Adrenal gland (tissue), 12 donors: Measurements from ENCODE around the gene TTLL11. TPM values are rescaled to one million over a fixed set of nuclear protein-coding genes. Genes with fewer than 3 reads are reported as not detected.

ENCODE experiments used
- DNase-seq, 7 donors: peaks; one replicate each; pipeline ENCODE4 v3.0.0-alpha.2; 2019 to 2020
- H3K27ac ChIP-seq, 5 donors: fragments of 200-600 bp; sonication (generic) in 4 of 5; 1 replicate in 3 of 5; 2 replicates in 2 of 5; pipeline versions ENCODE4 v1.5.1 to v1.8.0; 2016 to 2020; ENCODE audit warnings: mild to moderate bottlenecking in 1 of 5
- H3K27me3 ChIP-seq: fragments of 200-600 bp; 2 replicates; pipeline ENCODE4 v1.8.0; 2021
- H3K36me3 ChIP-seq, 2 donors: fragments of 200-600 bp; replicated peaks in 1 of 2; 1 replicate in 1 of 2; 2 replicates in 1 of 2; pipeline versions ENCODE4 v1.5.1 to v1.8.0; 2018 to 2022
- H3K4me1 ChIP-seq, 2 donors: fragments of 200-600 bp; replicated peaks in 1 of 2; 1 replicate in 1 of 2; 2 replicates in 1 of 2; pipeline versions ENCODE4 v1.5.1 to v1.8.0; 2018 to 2021
- H3K4me3 ChIP-seq, 4 donors: fragments of 200-600 bp; sonication (generic) in 3 of 4; one replicate each; pipeline ENCODE4 v1.5.1; 2016 to 2018
- H3K9me3 ChIP-seq, 3 donors: fragments of 200-600 bp; sonication (generic) in 1 of 3; replicated peaks in 1 of 3; 1 replicate in 2 of 3; 2 replicates in 1 of 3; pipeline versions ENCODE4 v1.5.1 to v1.8.0; 2016 to 2021
- CTCF ChIP-seq, 6 experiments: fragments of 450-650 bp in 4 of 6; fragments of 200-600 bp in 2 of 6; sonication (generic) in 1 of 6; IDR thresholded peaks; 1 replicate in 5 of 6; 2 replicates in 1 of 6; pipeline versions ENCODE4 v1.5.1 to v1.8.0; 2016 to 2021; ENCODE audit warnings: antibody characterized with exemption in 6 of 6, mild to moderate bottlenecking in 2 of 6, moderate library complexity in 1 of 6
- POLR2A ChIP-seq, 2 donors: fragments of 450-650 bp; IDR thresholded peaks; one replicate each; pipeline ENCODE4 v1.6.1; 2017; ENCODE audit warnings: antibody characterized with exemption in 2 of 2, mild to moderate bottlenecking in 2 of 2, moderate library complexity in 1 of 2
- WGBS, 4 donors: extraction: QIAGEN DNeasy Blood & Tissue Kit in 2 of 4; methylation state at CpG; one replicate each; pipeline versions ENCODE4 v1.1.5 to v1.1.7; 2013 to 2017; 5-methylcytosine and 5-hydroxymethylcytosine counted together
- intact Hi-C, 2 donors: fragments of 100-400 bp; cut with DNase I; formaldehyde crosslinking; loops; one replicate each; pipeline versions ENCODE4 v1.14.1 to v1.15.0; 2022 to 2023
- polyA plus RNA-seq, 3 donors: library from polyadenylated mRNA; stranded (reverse); fragments of 200-250 nt in 2 of 3; fragments of 350-450 nt in 1 of 3; fragmentation: Illumina TruSeq in 1 of 3; extraction: RNeasy Lipid Tissue Mini Kit (QIAGEN cat#74804) in 1 of 3; gene quantifications; one replicate each; pipeline ENCODE4 v1.2.3, GENCODE V29; 2013 to 2014
- total RNA-seq, 9 donors: library from RNA; depleted of rRNA in 4 of 9; stranded (reverse); fragments of >200 nt in 4 of 9; fragments of 120-200 nt in 1 of 9; fragmentation: NEBNext Ultra II Directional in 1 of 9; extraction: Animal tissue kit (Norgen Biotek cat#: 25700) in 1 of 9; gene quantifications; one replicate each; pipeline versions ENCODE4 v1.1.0 to v1.2.4, GENCODE V29; 2013 to 2023
- donor health status: healthy with polysubstance abuse.
- donor health status: Bipolar disorder and iron deficiency.
- donor health status: DM: yes; HTN: yes; CAD: no.
- donor health status: DM: no; HTN: no; CAD: no.
- donor health status: DM: no; HTN: no; CAD: no.
- donor health status: DM: yes; HTN: yes; CAD: no.

The TTLL11 gene
- total and polyA plus RNA-seq, 12 donors: 4.8 to 30.9 (median 13.7) TPM

DNA sequence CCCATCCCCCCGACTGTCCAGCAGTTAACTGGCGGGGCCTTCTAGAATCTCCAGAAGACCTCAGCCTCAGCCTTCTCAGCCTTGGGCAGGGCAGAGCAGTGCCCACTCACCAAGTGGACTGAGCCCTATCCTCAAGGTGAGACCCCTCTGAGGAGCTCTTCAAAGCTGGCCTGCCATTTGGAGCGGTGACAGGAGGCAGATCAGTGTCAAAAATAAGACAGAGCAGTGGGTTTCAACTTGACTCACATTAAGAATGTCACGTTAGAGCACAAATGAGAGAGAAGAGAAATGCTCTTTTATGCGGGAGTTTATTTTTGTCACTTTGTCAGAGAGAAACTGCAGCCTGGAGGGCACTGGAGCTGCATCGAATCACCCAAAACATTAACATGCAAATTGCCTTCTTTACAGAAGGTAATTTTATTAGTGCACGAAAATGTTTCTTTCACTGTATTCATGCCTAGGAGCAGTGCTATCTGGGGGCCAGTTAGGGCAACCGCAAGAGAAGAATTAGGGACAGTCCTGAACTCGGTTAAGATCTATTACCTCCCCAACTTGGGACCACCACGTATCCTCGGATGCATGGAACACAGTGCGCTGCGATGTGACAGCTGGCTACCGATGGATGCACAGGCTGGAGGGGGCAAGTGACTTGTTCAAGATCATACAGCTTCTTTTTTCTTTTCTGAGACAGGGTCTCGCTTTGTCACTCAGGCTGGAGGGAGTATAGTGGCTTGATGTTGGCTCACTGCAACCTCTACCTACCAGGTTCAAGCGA lies 253.2 kb downstream of the TTLL11 start:
- H3K4me3 ChIP-seq: no peak overlapping the region
- H3K9me3 ChIP-seq: no peaks in the 10 kb centered on the region
- WGBS, 4 donors: 85 to 94% (median 90%) methylated on average over 16 of the region's 16 CpGs
- intact Hi-C loops: no loop called here
- H3K27ac ChIP-seq: no peak overlapping the region
- H3K4me1 ChIP-seq: no peaks in the 10 kb centered on the region
- peak in 2 of 7 donors; percentile 0 to 41 for DNase-seq
- TF ChIP-seq CTCF (IDR thresholded peaks at IDR 0.05) (no peak), POLR2A (IDR thresholded peaks at IDR 0.05) (no peak)
- no peaks in the 10 kb centered on the region for H3K36me3 ChIP-seq
- no peaks in the 10 kb centered on the region for H3K27me3 ChIP-seq

- no peaks in the 10 kb centered on the region for H3K9me3 ChIP-seq
- intact Hi-C loops: no loop called here
- TF ChIP-seq POLR2A (IDR thresholded peaks at IDR 0.05) (no peak), CTCF (IDR thresholded peaks at IDR 0.05) (no peak)
- H3K4me1 ChIP-seq: no peaks in the 10 kb centered on the region
- peak in 2 of 7 donors; percentile 1 to 31 for DNase-seq
- WGBS, 4 donors: 94 to 97% (median 94%) methylated on average over 23 of the region's 23 CpGs
- H3K36me3 ChIP-seq: no peaks in the 10 kb centered on the region
- no peak overlapping the region for H3K27ac ChIP-seq
- no peaks in the 10 kb centered on the region for H3K27me3 ChIP-seq
- H3K4me3 ChIP-seq: no peak overlapping the region
Observed at GRCh38 chr9:121838746-121839669, 254.1 kb downstream of the TTLL11 start.

- intact Hi-C loops: no loop called here
- TF ChIP-seq POLR2A (IDR thresholded peaks at IDR 0.05) (no peak), CTCF (IDR thresholded peaks at IDR 0.05) (no peak)
- H3K4me3 ChIP-seq: no peak overlapping the region
- H3K9me3 ChIP-seq: no peaks in the 10 kb centered on the region
- H3K27me3 ChIP-seq: no peaks in the 10 kb centered on the region
- H3K36me3 ChIP-seq: no peaks in the 10 kb centered on the region
- WGBS, 4 donors: 64 to 81% (median 77%) methylated on average over 8 to 9 of the region's 9 CpGs
- H3K4me1 ChIP-seq: no peaks in the 10 kb centered on the region
- no peak overlapping the region for H3K27ac ChIP-seq
- peak in 2 of 7 donors; percentile 6 to 51 for DNase-seq
Observed at GRCh38 chr9:121837113-121837961, 255.8 kb downstream of the TTLL11 start.
